ENCODE results near the gene CFC1B. TPM values are rescaled to one million over a fixed set of nuclear protein-coding genes. Genes with fewer than 3 reads are reported as not detected.
"Not testable (repeated sequence)": the region's sequence is repeated elsewhere in the genome, so short reads cannot be mapped to it uniquely, and the experiment has no call there.

CFC1B gene
- total and polyA plus RNA-seq, 2 donors (not counting 1 experiment from before 2014, with no cell fraction given), result not detected

DNA sequence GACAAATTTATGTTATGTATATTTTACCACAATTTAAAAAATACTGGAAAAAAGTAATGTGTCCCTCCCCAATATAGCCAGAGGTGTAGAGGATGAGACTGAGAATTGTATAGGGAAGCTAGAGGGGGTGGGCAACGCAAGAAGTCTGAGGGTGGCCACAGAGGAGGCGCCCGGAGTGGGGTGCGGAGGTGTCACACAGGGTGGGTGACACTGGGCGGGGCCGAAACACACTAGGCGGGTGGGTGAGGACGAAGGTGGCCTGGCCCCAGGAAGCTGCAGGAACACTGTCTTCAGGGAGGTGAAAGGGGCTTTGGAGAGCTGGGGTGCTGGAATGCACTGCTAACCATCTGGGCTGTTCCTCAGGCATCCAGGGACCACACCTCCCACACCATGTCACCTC is 35.4 kb downstream of the CFC1B start:
- not testable (repeated sequence) for H3K4me1 Mint-ChIP-seq

DNA sequence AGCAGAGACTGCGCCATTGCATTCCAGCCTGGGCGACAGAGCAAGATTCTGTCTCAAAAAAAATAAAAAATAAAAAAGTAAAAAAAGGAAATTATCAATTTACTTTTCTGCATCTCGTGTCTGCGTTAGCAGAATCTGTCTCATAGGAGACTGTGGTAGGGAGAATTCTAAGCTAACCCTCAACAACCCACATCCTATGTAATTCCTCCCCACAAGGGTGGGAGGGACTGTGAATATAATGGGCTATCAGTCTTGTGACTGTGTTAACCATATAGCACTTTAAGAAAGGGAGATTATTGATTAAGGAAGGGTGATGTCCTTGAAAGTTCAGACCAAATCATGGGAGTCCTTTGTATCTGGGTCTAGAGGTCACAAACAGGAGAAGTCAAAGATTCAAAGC is 45.1 kb downstream of the CFC1B start:
- H3K9me3 Mint-ChIP-seq (ENCODE audit: insufficient read depth); H3K27me3 Mint-ChIP-seq; H3K79me2 ChIP-seq (ENCODE audit: control insufficient read depth, insufficient read depth, low read length); H4K20me1 ChIP-seq (ENCODE audit: control insufficient read depth, insufficient read depth, low read length, poor library complexity, severe bottlenecking); H3K27ac ChIP-seq (ENCODE audit: low read length in 2 of 2); H3K36me3 ChIP-seq (replicated peaks in 1 of 2; ENCODE audit: control extremely low read depth in 1 of 2, control insufficient read depth in 1 of 2, extremely low read depth in 1 of 2, insufficient read depth in 2 of 2, low read length in 1 of 2); H3K4me1 ChIP-seq (ENCODE audit: control insufficient read depth in 2 of 2, insufficient read depth in 2 of 2, low read length in 2 of 2); POLR2A ChIA-PET; H3K4me1 Mint-ChIP-seq; H3K4me3 ChIP-seq (ENCODE audit: control extremely low read depth in 1 of 5, extremely low read depth in 1 of 5, insufficient read depth in 1 of 5, low read depth in 2 of 5, low read length in 4 of 5); H3K9ac ChIP-seq (ENCODE audit: low read length); H3K4me3 Mint-ChIP-seq; H3K27me3 ChIP-seq (replicated peaks in 1 of 4; ENCODE audit: control extremely low read depth in 1 of 4, control insufficient read depth in 3 of 4, insufficient read depth in 4 of 4, low read length in 3 of 4); intact Hi-C loops (cut with micrococcal nuclease); CTCF ChIA-PET; H3K27ac Mint-ChIP-seq; H3K4me2 ChIP-seq (replicated peaks; ENCODE audit: low read depth, low read length, poor library complexity, severe bottlenecking); DNase-seq; ATAC-seq (ENCODE audit: low read depth); H2AFZ ChIP-seq (ENCODE audit: insufficient read depth, low read depth, low read length, poor library complexity, severe bottlenecking); H3K9me3 ChIP-seq (ENCODE audit: control extremely low read depth in 1 of 3, control insufficient read depth in 2 of 3, insufficient read depth in 1 of 3, low read length in 2 of 3): not testable (repeated sequence)
- WGBS (ENCODE audit: insufficient coverage), result no CpG with 5 or more reads among the region's 4 CpGs

More for the DNA sequence above, 35.4 kb downstream of the CFC1B start:
- CTCF ChIA-PET; H3K9me3 ChIP-seq (ENCODE audit: control extremely low read depth in 1 of 3, control insufficient read depth in 2 of 3, insufficient read depth in 1 of 3, low read length in 2 of 3); H3K36me3 ChIP-seq (replicated peaks in 1 of 2; ENCODE audit: control extremely low read depth in 1 of 2, control insufficient read depth in 1 of 2, extremely low read depth in 1 of 2, insufficient read depth in 2 of 2, low read length in 1 of 2); H4K20me1 ChIP-seq (ENCODE audit: control insufficient read depth, insufficient read depth, low read length, poor library complexity, severe bottlenecking); H3K9me3 Mint-ChIP-seq (ENCODE audit: insufficient read depth); H3K4me1 ChIP-seq (ENCODE audit: control insufficient read depth in 2 of 2, insufficient read depth in 2 of 2, low read length in 2 of 2); H3K4me3 Mint-ChIP-seq; DNase-seq; POLR2A ChIA-PET; H3K9ac ChIP-seq (ENCODE audit: low read length); H3K27me3 ChIP-seq (replicated peaks in 1 of 4; ENCODE audit: control extremely low read depth in 1 of 4, control insufficient read depth in 3 of 4, insufficient read depth in 4 of 4, low read length in 3 of 4); intact Hi-C loops (cut with micrococcal nuclease); H3K4me2 ChIP-seq (replicated peaks; ENCODE audit: low read depth, low read length, poor library complexity, severe bottlenecking); H3K4me3 ChIP-seq (ENCODE audit: control extremely low read depth in 1 of 5, extremely low read depth in 1 of 5, insufficient read depth in 1 of 5, low read depth in 2 of 5, low read length in 4 of 5); H3K27ac Mint-ChIP-seq; H3K79me2 ChIP-seq (ENCODE audit: control insufficient read depth, insufficient read depth, low read length); ATAC-seq (ENCODE audit: low read depth); H2AFZ ChIP-seq (ENCODE audit: insufficient read depth, low read depth, low read length, poor library complexity, severe bottlenecking); H3K27me3 Mint-ChIP-seq; H3K27ac ChIP-seq (ENCODE audit: low read length in 2 of 2): not testable (repeated sequence)
- WGBS (ENCODE audit: insufficient coverage), result no CpG with 5 or more reads among the region's 8 CpGs

DNA sequence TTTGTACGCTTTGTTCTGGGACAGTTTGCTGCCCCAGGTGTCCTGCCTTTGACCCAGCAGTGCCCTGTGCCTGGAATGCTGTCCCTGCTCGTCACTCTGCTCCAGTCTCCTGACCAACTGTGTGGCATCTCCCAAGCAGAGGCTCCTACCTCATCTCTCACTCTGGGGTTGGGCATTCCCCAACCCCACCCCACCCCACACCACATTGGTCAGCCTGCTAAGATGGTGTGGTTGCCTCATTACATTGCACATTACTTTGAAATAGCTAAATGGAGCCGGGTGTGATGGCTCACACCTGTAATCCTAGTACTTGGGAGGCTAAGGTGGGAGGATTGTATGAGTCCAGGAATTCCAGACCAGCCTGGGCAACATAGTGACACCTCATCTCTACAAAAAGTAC is 50.9 kb downstream of the CFC1B start:
- CTCF ChIA-PET; H4K20me1 ChIP-seq (ENCODE audit: control insufficient read depth, insufficient read depth, low read length, poor library complexity, severe bottlenecking); H3K4me3 Mint-ChIP-seq; H3K4me2 ChIP-seq (replicated peaks; ENCODE audit: low read depth, low read length, poor library complexity, severe bottlenecking); H3K4me1 Mint-ChIP-seq; H2AFZ ChIP-seq (ENCODE audit: insufficient read depth, low read depth, low read length, poor library complexity, severe bottlenecking); H3K9me3 ChIP-seq (ENCODE audit: control extremely low read depth in 1 of 3, control insufficient read depth in 2 of 3, insufficient read depth in 1 of 3, low read length in 2 of 3); ATAC-seq (ENCODE audit: low read depth); H3K4me3 ChIP-seq (ENCODE audit: control extremely low read depth in 1 of 5, extremely low read depth in 1 of 5, insufficient read depth in 1 of 5, low read depth in 2 of 5, low read length in 4 of 5); H3K27ac Mint-ChIP-seq; H3K27ac ChIP-seq (ENCODE audit: low read length in 2 of 2); intact Hi-C loops (cut with micrococcal nuclease); H3K27me3 Mint-ChIP-seq; POLR2A ChIA-PET; H3K79me2 ChIP-seq (ENCODE audit: control insufficient read depth, insufficient read depth, low read length); H3K9ac ChIP-seq (ENCODE audit: low read length); H3K27me3 ChIP-seq (replicated peaks in 1 of 4; ENCODE audit: control extremely low read depth in 1 of 4, control insufficient read depth in 3 of 4, insufficient read depth in 4 of 4, low read length in 3 of 4); H3K9me3 Mint-ChIP-seq (ENCODE audit: insufficient read depth); DNase-seq; H3K36me3 ChIP-seq (replicated peaks in 1 of 2; ENCODE audit: control extremely low read depth in 1 of 2, control insufficient read depth in 1 of 2, extremely low read depth in 1 of 2, insufficient read depth in 2 of 2, low read length in 1 of 2); H3K4me1 ChIP-seq (ENCODE audit: control insufficient read depth in 2 of 2, insufficient read depth in 2 of 2, low read length in 2 of 2): not testable (repeated sequence)
- no CpG with 5 or more reads among the region's 3 CpGs for WGBS (ENCODE audit: insufficient coverage)

DNA sequence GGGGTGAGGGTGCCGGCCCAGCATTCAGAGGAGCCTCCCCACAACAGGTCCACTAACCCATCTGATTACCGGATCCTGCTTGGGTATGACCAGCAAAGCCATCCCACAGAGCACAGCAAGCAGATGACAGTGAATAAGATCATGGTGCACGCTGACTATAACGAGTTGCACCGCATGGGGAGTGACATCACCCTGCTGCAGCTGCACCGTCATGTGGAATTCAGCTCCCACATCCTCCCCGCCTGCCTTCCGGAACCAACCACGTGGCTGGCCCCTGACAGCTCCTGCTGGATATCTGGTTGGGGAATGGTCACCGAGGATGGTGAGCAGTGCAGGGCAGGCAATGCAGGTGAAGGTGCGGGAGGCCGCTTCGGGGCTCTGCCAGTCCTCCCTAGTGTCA is 53.2 kb downstream of the CFC1B start:
- DNase-seq; H3K9me3 Mint-ChIP-seq (ENCODE audit: insufficient read depth); POLR2A ChIA-PET; H3K4me3 Mint-ChIP-seq; H3K27ac Mint-ChIP-seq; H3K4me1 ChIP-seq (ENCODE audit: control insufficient read depth in 2 of 2, insufficient read depth in 2 of 2, low read length in 2 of 2); H3K27ac ChIP-seq (ENCODE audit: low read length in 2 of 2); H3K4me3 ChIP-seq (ENCODE audit: control extremely low read depth in 1 of 5, extremely low read depth in 1 of 5, insufficient read depth in 1 of 5, low read depth in 2 of 5, low read length in 4 of 5); H3K9me3 ChIP-seq (ENCODE audit: control extremely low read depth in 1 of 3, control insufficient read depth in 2 of 3, insufficient read depth in 1 of 3, low read length in 2 of 3); CTCF ChIA-PET; H4K20me1 ChIP-seq (ENCODE audit: control insufficient read depth, insufficient read depth, low read length, poor library complexity, severe bottlenecking); H3K27me3 Mint-ChIP-seq; H3K27me3 ChIP-seq (replicated peaks in 1 of 4; ENCODE audit: control extremely low read depth in 1 of 4, control insufficient read depth in 3 of 4, insufficient read depth in 4 of 4, low read length in 3 of 4); H3K36me3 ChIP-seq (replicated peaks in 1 of 2; ENCODE audit: control extremely low read depth in 1 of 2, control insufficient read depth in 1 of 2, extremely low read depth in 1 of 2, insufficient read depth in 2 of 2, low read length in 1 of 2); intact Hi-C loops (cut with micrococcal nuclease); H3K9ac ChIP-seq (ENCODE audit: low read length); H3K4me1 Mint-ChIP-seq; H2AFZ ChIP-seq (ENCODE audit: insufficient read depth, low read depth, low read length, poor library complexity, severe bottlenecking); H3K4me2 ChIP-seq (replicated peaks; ENCODE audit: low read depth, low read length, poor library complexity, severe bottlenecking); ATAC-seq (ENCODE audit: low read depth); H3K79me2 ChIP-seq (ENCODE audit: control insufficient read depth, insufficient read depth, low read length): not testable (repeated sequence)
- no CpG with 5 or more reads among the region's 13 CpGs for WGBS (ENCODE audit: insufficient coverage)
